Measurements from ENCODE around the gene VAPB.

DNA sequence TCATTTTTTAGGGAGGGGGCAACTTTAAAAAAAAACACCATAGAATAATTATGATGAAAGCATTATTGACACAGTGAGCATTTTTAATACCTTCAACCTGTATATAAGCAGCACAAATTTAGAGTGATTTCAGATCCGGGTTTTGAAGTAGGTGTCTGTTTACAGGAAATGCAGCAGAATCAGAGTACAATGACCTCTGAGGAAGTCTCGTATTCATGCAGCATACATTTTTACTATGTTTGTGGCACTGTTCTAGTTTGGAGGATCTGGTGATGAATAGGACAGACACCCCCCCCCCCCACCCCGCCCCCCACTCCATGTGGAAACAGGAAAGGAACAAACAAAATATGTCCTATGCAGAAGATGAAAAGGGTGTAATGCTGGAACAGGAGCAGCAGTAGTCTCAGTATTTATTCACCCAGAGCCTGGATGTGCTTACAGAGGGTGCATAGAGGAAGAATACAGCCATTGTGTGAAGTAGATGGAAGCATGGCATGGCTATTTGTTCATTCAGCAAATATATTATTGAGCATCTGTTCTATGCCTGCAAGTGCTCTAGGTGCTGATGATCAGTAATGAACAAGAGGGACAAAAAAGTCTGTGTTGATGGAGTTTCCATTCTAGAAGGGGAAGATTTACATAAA, 19.7 kb downstream of the VAPB start:
- no peak for TF ChIP-seq POLR2AphosphoS5 (IDR thresholded peaks at IDR 0.05; ENCODE audit: borderline replicate concordance, low read depth, low read length)
- no peak for TF ChIP-seq EZH2 (IDR thresholded peaks at IDR 0.05)

All from SK-N-MC (cell line).